Suprapubic skin (tissue), 4 donors: ENCODE results near the gene LMTK2. TPM values are rescaled to one million over a fixed set of nuclear protein-coding genes. Genes with fewer than 3 reads are reported as not detected.
"Not testable (repeated sequence)": the region's sequence is repeated elsewhere in the genome, so short reads cannot be mapped to it uniquely, and the experiment has no call there.

Experiments used
- DNase-seq, 2 donors: peaks; one replicate each; pipeline ENCODE4 v3.0.0-alpha.2; 2019; ENCODE audit warnings: low spot score in 2 of 2
- H3K27ac ChIP-seq: fragments of 200-600 bp; sonication (generic); one replicate; pipeline ENCODE4 v1.5.1; 2019
- H3K27me3 ChIP-seq: fragments of 200-600 bp; sonication (generic); one replicate; pipeline ENCODE4 v1.5.1; 2019
- H3K36me3 ChIP-seq: fragments of 200-600 bp; sonication (generic); one replicate; pipeline ENCODE4 v1.5.1; 2019
- H3K4me1 ChIP-seq: fragments of 200-600 bp; sonication (generic); one replicate; pipeline ENCODE4 v1.5.1; 2019
- H3K4me3 ChIP-seq: fragments of 200-600 bp; sonication (generic); one replicate; pipeline ENCODE4 v1.5.1; 2019; ENCODE audit warnings: mild to moderate bottlenecking
- H3K9me3 ChIP-seq: fragments of 200-600 bp; sonication (generic); one replicate; pipeline ENCODE4 v1.5.1; 2019
- CTCF ChIP-seq, 2 donors: fragments of 200-600 bp in 1 of 2; fragments of 450-650 bp in 1 of 2; sonication (generic) in 1 of 2; IDR thresholded peaks; one replicate each; pipeline ENCODE4 v1.5.1; 2016 to 2019; ENCODE audit warnings: antibody characterized with exemption in 2 of 2, mild to moderate bottlenecking in 1 of 2, moderate library complexity in 1 of 2
- EP300 ChIP-seq: sonication (generic); formaldehyde crosslinking; IDR thresholded peaks from one replicate; pipeline ENCODE4 v1.6.1; 2017; ENCODE audit warnings: antibody characterized with exemption
- POLR2A ChIP-seq, 2 donors: fragments of 450-650 bp; IDR thresholded peaks; one replicate each; pipeline ENCODE4 v1.6.1; 2017; ENCODE audit warnings: antibody characterized with exemption in 2 of 2, mild to moderate bottlenecking in 2 of 2, moderate library complexity in 2 of 2
- POLR2AphosphoS5 ChIP-seq, 3 donors: sonication (generic); formaldehyde crosslinking; IDR thresholded peaks; one replicate each; pipeline ENCODE4 v1.6.1; 2017; ENCODE audit warnings: antibody characterized with exemption in 3 of 3
- WGBS: methylation state at CpG from one replicate; pipeline ENCODE4 v1.1.5; 2018; 5-methylcytosine and 5-hydroxymethylcytosine counted together
- total RNA-seq, 4 donors: library from RNA; depleted of rRNA; stranded (reverse); fragments of >200 nt; gene quantifications; one replicate each; pipeline ENCODE4 v1.1.0, GENCODE V29; 2016

The LMTK2 gene
- total RNA-seq, 4 donors from 2014 or later = 34.0 to 45.1 (median 39.8) TPM

GRCh38 chr7:98215561-98216495 lies 109.2 kb downstream of the LMTK2 start:
- Histone ChIP-seq H3K27ac (no peak overlapping the region), H3K4me1 (peaks cover 9% of the 10 kb centered on the region), H3K27me3 (peaks cover 4% of the 10 kb centered on the region), H3K9me3 (no peaks in the 10 kb centered on the region), H3K36me3 (peaks cover 24% of the 10 kb centered on the region), H3K4me3 (no peak overlapping the region)
- TF ChIP-seq POLR2A (IDR thresholded peaks at IDR 0.05) = no peak
- TF ChIP-seq EP300 = no peak
- TF ChIP-seq POLR2AphosphoS5 (IDR thresholded peaks at IDR 0.05) = no peak
- TF ChIP-seq CTCF (IDR thresholded peaks at IDR 0.05) = no peak
- 85% methylated on average over 23 of the region's 32 CpGs for WGBS
- DNase-seq = peak; percentile 42 to 79

DNA sequence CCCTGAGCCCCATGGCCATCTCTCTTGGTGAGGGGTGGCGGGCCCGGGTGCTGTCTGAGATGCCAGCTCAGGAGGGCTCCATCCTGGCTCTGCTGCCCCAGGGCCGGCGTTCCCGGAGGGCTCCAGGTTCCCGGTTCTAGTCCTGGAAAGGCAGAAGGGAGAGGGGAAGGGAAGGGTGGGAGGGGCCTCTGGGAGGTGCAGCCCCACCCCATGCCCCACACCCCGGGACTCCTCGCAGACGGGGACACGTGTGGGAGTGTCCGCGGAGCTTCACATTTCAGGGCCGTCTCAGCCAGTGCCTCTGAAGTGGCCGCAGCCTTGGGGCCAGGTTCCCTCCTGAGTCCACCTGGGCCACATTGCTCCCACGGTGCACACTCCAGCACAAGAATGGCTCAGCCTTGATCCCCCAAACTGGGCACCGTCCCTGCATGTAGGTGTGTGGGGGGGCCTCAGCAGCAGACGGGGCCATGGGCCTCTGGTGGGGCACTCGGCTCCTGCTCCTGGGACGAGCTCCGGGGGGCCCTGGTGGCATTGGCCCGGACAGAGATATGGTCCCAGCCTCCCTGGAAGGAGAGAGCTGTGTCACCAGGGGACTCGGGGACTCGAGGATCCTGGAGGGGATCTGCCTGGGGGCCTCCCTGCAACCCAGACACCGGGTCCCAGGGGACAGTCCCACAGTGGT lies 110.4 kb downstream of the LMTK2 start:
- H3K27ac ChIP-seq = no peak overlapping the region
- no peaks in the 10 kb centered on the region for H3K9me3 ChIP-seq
- peaks cover 36% of the 10 kb centered on the region for H3K36me3 ChIP-seq
- H3K27me3 ChIP-seq = no peaks in the 10 kb centered on the region
- H3K4me1 ChIP-seq = no peaks in the 10 kb centered on the region
- no peak overlapping the region for H3K4me3 ChIP-seq
- no peak for TF ChIP-seq CTCF (IDR thresholded peaks at IDR 0.05)
- no peak for TF ChIP-seq POLR2A (IDR thresholded peaks at IDR 0.05)
- peak in 1 of 2 donors; percentile 47 for DNase-seq
- whole genome bisulfite sequencing = 86% methylated on average over 7 of the region's 24 CpGs

DNA sequence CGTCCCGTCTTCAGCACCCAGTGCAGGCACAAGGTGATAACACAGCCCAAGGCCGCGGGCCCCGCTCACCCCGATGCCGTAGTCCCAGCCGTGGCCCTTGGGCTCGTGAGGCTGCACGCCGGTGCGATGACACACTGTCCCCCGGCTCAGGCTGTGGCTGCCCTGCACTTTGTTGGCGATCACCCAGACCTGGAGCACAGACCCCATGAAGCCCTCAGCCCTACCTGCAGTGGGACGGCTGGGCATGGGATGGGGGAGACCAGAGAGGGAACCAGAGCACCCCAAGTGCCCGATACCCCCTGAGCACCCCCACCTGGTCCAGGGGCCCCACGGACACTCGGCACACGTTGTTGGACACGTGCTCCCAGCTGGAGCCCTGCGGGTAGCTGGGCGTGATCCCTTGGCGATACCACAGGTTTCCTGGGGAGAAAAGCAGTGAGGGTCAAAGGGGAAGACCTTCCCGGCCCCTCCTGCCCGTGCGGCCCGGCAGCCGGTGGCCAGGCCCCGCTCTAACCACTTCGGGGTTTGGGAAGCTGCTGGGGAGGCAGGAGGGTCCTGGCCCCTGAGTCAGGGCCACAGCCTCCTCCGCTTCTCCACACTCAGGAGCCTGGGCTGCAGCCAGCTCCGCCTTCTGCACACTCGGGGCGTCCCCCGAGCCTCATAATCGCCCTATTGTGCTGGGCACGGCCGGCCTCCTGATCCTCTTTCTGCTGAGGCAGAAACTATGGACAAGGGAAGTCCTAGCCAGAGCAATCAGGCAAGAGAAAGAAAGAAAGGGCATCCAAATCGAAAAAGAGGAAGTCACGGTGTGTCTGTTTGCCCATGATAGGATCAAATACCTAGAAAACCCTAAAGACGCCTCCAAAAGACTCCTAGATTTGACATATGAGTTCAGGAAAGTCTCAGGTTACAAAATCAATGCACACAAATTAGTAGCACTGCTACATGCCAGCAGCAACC lies 111.2 kb downstream of the LMTK2 start:
- H3K36me3 ChIP-seq = peaks cover 43% of the 10 kb centered on the region
- no peaks in the 10 kb centered on the region for H3K4me1 ChIP-seq
- peak overlapping the region; percentile 2 for H3K27ac ChIP-seq
- DNase-seq = peak in 1 of 2 donors; percentile 62
- TF ChIP-seq POLR2A (IDR thresholded peaks at IDR 0.05) = no peak
- TF ChIP-seq EP300 = no peak
- no peak for TF ChIP-seq CTCF (IDR thresholded peaks at IDR 0.05)
- TF ChIP-seq POLR2AphosphoS5 (IDR thresholded peaks at IDR 0.05) = no peak
- WGBS = 77% methylated on average over 25 of the region's 41 CpGs
- H3K27me3 ChIP-seq = no peaks in the 10 kb centered on the region
- no peak overlapping the region for H3K4me3 ChIP-seq
- no peaks in the 10 kb centered on the region for H3K9me3 ChIP-seq

DNA sequence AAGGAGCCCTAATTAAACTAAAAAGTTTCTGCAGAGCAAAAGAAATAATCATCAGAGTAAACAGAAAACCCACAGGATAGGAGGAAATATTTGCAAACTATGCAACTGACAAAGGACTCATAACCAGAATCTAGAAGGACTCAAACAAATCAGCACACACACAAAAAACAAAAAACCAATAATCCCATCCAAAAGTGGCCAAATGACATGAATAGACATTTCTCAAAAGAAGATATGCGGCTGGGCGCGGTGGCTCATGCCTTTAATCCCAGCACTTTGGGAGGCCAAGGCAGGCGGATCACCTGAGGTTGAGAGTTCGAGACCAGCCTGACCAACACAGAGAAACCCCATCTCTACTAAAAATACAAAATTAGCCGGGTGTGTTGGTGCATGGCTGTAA lies 112.7 kb downstream of the LMTK2 start:
- WGBS = 94% methylated on average over 6 of the region's 6 CpGs
- not testable (repeated sequence) for H3K9me3 ChIP-seq, H3K27me3 ChIP-seq, H3K4me1 ChIP-seq, H3K4me3 ChIP-seq, H3K27ac ChIP-seq
- peaks cover 47% of the 10 kb centered on the region for H3K36me3 ChIP-seq
- DNase-seq = peak in 1 of 2 donors; percentile 21

DNA sequence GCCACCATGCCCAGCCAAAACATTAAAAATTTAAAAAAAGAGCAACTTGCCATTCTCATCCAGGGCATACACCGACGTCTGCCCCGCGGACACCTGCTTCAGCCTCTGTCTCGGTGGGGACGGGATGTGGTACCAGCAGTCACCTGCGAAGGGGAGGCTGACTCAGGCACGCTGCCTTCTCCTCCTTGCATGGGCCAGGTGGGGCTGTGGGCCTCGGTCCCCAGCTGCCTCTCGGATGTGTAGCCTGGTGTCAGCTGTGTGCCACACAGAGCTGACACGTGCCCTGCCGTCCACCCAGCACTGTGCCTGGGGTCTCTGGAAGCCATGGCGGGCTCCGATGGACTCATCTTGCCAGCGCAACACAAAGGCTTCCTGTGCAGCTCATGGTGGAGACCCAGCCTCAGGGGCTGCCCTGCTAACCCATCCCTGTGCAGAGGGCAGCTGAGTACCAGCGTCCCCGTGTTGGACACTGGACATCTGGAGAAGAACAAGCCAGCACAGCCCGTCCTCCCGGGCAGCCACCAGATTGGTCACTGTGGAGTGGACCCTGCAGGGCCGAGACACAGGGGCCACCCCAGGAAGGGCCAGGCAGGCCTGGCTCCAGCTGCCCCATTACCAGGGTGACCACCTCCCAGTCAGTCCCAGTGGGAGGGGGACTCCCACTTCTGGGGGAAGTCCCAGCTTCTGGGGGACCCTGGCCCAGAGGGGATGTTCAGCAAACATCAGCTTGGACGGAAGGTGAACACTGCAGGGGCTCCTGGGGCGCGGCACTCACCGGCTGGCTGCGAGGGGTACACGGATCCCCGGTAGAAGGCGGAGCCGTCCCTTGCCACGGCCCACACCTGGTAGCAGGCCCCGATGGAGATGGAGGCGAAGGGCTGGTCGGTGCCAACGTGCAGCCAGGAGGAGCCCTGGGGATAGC lies 115.2 kb downstream of the LMTK2 start:
- WGBS = 95% methylated on average over 18 of the region's 34 CpGs
- no peak overlapping the region for H3K4me3 ChIP-seq
- no peaks in the 10 kb centered on the region for H3K9me3 ChIP-seq
- peak in 1 of 2 donors; percentile 55 for DNase-seq
- no peak overlapping the region for H3K27ac ChIP-seq
- no peaks in the 10 kb centered on the region for H3K27me3 ChIP-seq
- H3K36me3 ChIP-seq = peaks cover 56% of the 10 kb centered on the region
- no peak for TF ChIP-seq CTCF (IDR thresholded peaks at IDR 0.05)
- TF ChIP-seq POLR2A (IDR thresholded peaks at IDR 0.05) = no peak
- no peak for TF ChIP-seq EP300
- TF ChIP-seq POLR2AphosphoS5 (IDR thresholded peaks at IDR 0.05) = no peak
- no peaks in the 10 kb centered on the region for H3K4me1 ChIP-seq
